NCI-H1930 (cell line): ENCODE measurements around the gene OR2A12.
"Not testable (repeated sequence)": the region's sequence is repeated elsewhere in the genome, so short reads cannot be mapped to it uniquely, and the experiment has no call there.

ENCODE experiments used
- DNase-seq, 2 experiments: peaks; one replicate each; lab custom pipeline; 2025; lab: John Stamatoyannopoulos, UW

The OR2A12 gene

DNA sequence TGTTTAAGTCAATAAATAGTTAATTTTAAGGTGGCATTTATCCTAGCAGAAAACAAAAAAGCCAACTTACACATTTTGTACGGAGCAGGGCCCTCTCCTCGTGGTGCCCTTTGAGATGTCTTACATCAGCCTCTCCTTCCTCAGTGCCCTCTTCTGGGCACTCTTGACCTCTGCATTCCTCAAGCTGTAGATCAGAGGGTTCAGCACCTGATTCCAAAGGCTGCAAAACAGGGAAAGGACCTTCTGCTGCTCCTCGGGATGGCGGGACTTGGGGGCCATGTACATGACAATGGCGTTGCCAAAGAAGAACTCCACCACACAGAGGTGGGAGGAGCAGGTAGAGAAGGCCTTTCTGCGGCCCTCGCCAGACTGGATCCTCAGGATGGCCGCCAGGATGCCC, 32.3 kb downstream of the OR2A12 start:
- no peak for DNase-seq

DNA sequence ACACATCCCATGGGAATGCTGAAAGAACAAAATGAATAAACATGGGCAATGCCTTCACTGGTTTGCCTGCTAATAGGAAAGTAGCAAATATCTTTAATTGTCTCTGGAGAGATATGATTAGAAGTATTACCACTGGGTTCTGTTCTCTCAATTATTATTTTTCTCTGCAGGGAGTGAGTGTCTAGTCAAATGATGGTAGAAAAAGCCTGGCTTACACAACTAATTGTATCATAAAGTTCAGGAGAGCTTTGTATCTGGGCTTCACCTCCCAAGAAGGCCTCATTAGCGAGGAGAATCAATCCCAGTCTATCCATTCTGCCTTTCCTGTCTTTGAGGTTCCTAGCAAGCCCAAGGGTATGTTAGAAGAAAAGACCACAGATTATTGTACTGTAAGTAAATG, 36.8 kb downstream of the OR2A12 start, which contains the start of gene OR2A14:
TSS of gene OR2A14 (plus strand) at position 301 of the 400 bp plus-strand sequence. CDS start 5,937 bp downstream, outside the sequence.
- DNase-seq: no peak

DNA sequence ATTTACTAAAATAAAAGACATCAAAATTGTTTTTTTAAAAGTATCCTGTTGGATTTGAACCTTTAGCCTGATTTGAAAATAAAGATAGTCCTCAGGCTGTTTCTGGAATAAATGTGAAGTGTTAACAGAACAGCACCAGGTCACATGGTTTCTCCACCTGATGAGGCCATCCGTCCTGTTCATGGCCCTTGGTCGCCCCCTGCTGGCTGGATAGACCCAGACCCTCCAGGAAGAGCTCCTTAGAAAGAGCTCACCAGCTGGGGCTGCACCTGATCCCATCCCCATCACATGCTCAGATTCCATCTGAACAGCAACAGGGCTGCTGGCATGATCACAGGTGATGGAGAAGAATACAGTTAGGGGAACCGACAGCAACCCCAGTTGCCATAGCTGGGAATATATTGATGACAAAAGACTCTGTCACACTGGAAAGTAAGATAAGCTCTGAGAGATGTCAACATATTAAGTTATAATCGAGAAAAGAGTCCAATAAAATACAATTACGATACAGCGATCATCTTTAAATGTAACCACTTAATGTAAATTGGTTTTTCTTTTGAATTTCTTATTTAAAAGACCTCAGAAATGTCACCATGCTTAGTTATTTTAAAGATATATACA, 41.7 kb downstream of the OR2A12 start:
- DNase-seq: peak; percentile 72 to 73

DNA sequence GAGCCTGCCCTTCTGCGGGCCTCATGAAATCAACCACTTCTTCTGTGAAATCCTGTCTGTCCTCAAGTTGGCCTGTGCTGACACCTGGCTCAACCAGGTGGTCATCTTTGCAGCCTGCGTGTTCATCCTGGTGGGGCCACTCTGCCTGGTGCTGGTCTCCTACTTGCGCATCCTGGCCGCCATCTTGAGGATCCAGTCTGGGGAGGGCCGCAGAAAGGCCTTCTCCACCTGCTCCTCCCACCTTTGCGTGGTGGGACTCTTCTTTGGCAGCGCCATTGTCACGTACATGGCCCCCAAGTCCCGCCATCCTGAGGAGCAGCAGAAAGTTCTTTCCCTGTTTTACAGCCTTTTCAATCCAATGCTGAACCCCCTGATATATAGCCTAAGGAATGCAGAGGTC, 43.5 kb downstream of the OR2A12 start:
- not testable (repeated sequence) for DNase-seq

DNA sequence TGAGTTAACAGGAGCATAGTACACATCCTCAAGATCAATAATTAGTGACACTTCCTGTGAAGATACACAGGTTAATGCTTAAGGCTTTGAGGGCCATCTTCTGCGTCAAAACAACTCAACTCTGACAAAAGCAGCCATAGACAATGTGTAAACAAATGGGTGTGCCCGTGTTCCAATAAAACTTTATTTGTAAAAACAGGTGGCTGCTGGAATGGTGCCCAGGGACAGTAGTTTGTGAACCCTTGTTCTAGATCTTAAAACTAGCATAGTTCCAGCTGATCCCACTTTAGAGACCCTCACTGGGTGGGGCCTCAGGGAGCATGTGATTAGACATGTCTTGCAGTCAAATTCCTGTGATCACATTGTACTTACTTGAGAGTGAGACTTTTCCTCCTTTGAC, 44.7 kb downstream of the OR2A12 start:
- DNase-seq: no peak

DNA sequence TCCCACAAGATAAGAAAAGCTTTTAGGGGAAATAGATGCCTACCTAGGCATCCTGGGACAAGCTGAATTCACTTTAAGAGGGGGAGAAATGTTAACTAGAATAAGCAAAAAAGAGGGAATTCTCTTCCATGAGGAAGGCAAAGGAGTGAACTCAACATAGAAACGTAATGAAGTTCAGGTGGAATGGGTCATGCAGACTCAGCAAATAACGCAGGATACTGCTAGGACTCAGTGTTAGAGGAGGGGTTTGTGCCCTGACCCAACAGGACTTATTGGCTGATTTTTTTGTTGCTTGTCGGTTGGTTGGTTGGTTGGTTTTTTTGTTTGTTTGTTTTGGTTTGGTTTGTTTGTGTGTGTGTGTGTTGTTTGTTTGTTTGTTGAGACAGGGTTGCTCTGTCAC, 46.2 kb downstream of the OR2A12 start:
- no peak for DNase-seq

DNA sequence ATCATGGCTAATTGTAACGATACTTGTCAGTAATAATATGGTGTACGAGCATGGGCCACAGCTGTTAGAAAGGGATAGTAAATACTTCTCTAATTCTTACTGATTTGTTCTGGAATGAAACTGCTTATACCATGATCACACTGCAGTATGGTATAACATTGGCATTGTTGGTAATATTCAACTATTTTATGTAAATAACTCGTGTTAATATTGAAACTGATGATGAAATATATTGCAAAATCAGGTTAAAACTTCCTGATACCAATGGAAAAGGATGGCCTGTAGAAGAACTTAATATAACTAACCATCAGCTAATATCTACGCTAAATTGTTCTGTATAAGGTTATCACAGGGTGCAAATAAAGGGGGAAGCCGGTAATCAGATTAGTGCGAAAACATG, 47.2 kb downstream of the OR2A12 start:
- no peak for DNase-seq

DNA sequence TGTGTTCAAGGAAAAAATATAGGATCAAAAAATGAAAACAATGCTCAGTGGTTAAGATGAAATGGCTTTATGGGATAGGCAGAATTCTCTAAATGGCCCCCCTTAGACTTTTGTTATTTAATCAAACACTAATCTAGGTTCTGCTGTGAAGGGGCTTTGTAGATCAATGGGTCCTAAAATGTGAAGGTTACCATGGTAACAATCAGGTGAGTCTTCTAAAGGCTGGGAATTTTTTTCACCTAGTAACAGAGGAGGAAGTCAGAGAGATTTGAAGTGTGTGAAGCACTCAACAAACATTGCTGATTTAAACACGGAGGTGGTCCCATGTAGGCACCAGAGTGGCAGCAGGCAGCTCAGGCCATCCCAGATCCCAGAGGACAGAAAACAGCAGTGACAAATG, 48.0 kb downstream of the OR2A12 start:
- no peak for DNase-seq

DNA sequence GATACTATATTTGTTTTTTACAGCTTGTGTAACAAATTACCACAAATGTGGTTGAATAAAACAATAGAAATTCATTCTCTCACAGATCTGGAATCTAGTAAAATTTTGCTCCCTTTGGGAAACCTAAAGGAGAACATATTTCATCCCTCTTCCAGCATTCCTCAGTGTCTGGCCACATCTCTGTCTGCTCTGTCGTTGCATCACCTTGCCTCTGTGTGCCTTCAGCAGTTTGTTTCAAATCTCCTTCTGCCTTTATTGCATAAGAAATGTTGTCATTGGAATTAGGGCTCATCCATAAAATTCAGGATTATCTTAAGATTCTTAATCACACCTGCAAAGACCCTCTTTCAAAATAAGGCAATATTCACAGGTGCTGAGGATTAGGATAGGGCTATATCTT, 51.4 kb downstream of the OR2A12 start:
- no peak for DNase-seq

DNA sequence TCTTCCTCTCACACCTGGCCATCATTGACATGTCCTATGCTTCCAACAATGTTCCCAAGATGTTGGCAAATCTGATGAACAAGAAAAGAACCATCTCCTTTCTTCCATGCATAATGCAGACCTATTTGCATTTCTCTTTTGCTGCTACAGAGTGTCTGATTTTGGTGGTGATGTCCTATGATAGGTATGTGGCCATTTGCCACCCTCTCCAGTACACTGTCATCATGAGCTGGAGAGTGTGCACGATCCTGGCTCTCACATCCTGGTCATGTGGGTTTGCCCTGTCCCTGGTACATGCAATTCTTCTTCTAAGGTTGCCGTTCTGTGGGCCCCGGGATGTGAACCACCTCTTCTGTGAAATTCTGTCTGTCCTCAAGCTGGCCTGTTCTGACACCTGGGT, 56.1 kb downstream of the OR2A12 start:
- no peak for DNase-seq

DNA sequence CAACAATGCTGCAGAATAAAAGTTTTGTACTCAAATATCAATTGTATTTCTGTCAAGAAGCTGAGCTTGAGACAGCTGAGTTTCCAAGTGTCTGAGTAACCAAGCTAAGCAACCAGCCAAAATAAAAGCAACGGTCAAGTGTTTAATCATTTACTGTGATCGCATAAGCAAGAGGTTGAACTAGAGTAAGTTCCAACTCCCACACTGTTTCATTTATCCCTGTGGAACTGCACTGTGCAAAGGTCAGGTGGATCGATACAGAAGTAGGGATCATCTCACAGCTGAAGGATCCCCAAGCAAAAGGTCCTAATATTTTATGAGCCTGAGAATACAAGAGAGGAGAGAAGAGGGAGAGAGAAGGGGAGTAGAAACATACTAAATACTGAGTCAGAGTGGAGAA, 58.3 kb downstream of the OR2A12 start:
- no peak for DNase-seq

DNA sequence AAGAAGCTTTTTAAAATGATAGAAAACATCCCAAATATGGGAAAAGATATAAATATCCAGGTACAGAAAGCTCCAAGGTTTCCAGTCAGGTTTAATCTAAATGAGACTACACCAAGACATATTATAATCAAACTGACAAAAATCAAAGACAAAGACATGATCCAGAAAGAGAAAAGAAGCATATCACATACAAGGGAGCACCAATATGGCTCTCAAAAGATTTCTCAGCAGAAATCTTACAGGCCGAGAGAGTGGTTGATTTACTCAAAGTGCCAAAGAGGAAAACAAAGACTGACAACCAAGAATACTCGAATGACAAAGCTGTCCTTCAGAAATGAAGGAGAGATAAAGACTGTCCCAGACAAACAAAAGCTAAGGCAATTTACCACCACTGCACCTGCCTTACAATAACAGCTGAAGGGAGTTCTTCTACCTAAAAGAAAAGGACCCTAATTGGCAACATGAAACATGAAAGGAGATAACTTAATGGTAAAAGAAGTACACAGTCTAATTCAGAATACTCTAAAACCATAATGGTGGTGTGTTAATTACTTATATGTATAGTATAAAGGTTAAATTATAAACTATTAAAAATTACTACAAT, 62.2 kb downstream of the OR2A12 start:
- DNase-seq: no peak
